SK-N-MC (cell line): Measurements from ENCODE around the gene COL5A2.

ENCODE experiments used
- DNase-seq: peaks from one replicate; pipeline ENCODE4 v3.0.0-alpha.2; 2011; ENCODE audit warnings: low read depth, low spot score
- H3K27ac ChIP-seq: fragments of 200-600 bp; sonication (generic); 2 replicates; pipeline ENCODE4 v1.5.1; 2016; ENCODE audit warnings: mixed run types
- H3K36me3 ChIP-seq: fragments of 200-600 bp; sonication (generic); 2 replicates; pipeline ENCODE4 v1.6.1; 2017; ENCODE audit warnings: antibody characterized with exemption, low read length, mixed read lengths; ENCODE audit not compliant: insufficient read depth
- H3K4me3 ChIP-seq: fragments of 200-600 bp; sonication (generic); 2 replicates; pipeline ENCODE4 v1.5.1; 2016
- H3K9ac ChIP-seq: fragments of 200-600 bp; sonication (generic); 2 replicates; pipeline ENCODE4 v1.8.0; 2017; ENCODE audit warnings: mixed run types, mixed read lengths; ENCODE audit not compliant: insufficient read length
- H3K9me3 ChIP-seq: fragments of 200-600 bp; sonication (generic); 2 replicates; pipeline ENCODE4 v1.6.1; 2017; ENCODE audit warnings: low read depth, mild to moderate bottlenecking, antibody characterized with exemption, low read length, moderate library complexity, mixed read lengths
- EZH2 ChIP-seq: fragments of 200-600 bp; sonication (generic); IDR thresholded peaks from one replicate; pipeline ENCODE4 v1.6.1; 2017; ENCODE audit warnings: antibody characterized with exemption
- FOXP2 ChIP-seq: optimal IDR thresholded peaks from 2 replicates; pipeline ENCODE3; 2011; ENCODE audit warnings: mild to moderate bottlenecking, moderate library complexity; ENCODE audit not compliant: insufficient read depth; ENCODE audit errors: extremely low read length, control extremely low read depth
- POLR2AphosphoS5 ChIP-seq: IDR thresholded peaks from 2 replicates; pipeline ENCODE4 v1.6.1; 2012; ENCODE audit warnings: mild to moderate bottlenecking, low read depth, low read length, borderline replicate concordance

The COL5A2 gene

GRCh38 chr2:189012351-189012750 is 167.2 kb downstream of the COL5A2 start:
- Histone ChIP-seq H3K36me3 (peaks cover 45% of the 10 kb centered on the region), H3K9ac (no peak overlapping the region), H3K9me3 (no peaks in the 10 kb centered on the region), H3K27ac (no peak overlapping the region), H3K4me3 (no peak overlapping the region)
- TF ChIP-seq POLR2AphosphoS5, result no peak
- TF ChIP-seq EZH2, result no peak
- no peak for TF ChIP-seq FOXP2
- DNase-seq, result no peak

DNA sequence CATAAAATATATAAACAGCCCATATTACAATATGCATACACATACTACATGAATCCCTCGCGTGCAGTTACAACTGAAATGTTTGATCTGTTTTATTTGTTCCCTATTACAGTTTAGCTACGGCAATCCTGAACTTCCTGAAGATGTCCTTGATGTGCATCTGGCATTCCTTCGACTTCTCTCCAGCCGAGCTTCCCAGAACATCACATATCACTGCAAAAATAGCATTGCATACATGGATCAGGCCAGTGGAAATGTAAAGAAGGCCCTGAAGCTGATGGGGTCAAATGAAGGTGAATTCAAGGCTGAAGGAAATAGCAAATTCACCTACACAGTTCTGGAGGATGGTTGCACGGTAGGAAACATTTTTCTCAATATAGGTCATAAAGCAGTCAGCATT is 169.0 kb downstream of the COL5A2 start:
- no peak for DNase-seq
- Histone ChIP-seq H3K27ac (no peak overlapping the region), H3K9me3 (no peaks in the 10 kb centered on the region), H3K4me3 (no peak overlapping the region), H3K36me3 (peaks cover 57% of the 10 kb centered on the region), H3K9ac (no peak overlapping the region)
- TF ChIP-seq FOXP2 (no peak), EZH2 (no peak)

- Histone ChIP-seq H3K4me3 (no peak overlapping the region), H3K27ac (no peak overlapping the region), H3K36me3 (peaks cover 74% of the 10 kb centered on the region), H3K9ac (no peak overlapping the region), H3K9me3 (no peaks in the 10 kb centered on the region)
- TF ChIP-seq FOXP2 (no peak), POLR2AphosphoS5 (no peak), EZH2 (no peak)
- no peak for DNase-seq
Observed at GRCh38 chr2:189008555-189009262, 170.9 kb downstream of the COL5A2 start.

DNA sequence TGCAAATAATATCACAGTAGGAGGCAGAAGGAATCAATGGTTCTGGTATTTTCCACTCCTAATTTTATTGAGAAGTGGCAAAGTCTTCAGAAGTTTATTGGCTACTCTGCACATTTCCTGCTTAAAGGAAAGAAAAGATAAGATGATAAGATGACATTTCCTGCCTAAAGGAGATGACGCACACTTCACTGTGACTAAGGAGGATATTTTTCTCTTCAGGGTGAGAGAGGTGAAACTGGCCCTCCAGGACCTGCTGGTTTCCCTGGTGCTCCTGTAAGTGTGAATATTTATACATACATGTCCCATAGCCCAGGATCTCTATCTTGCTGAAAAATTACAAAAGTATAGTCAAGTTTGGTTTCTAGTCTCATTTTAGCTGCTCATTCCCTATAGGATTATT is 177.5 kb downstream of the COL5A2 start:
- Histone ChIP-seq H3K9me3 (no peaks in the 10 kb centered on the region), H3K9ac (no peak overlapping the region), H3K36me3 (peaks cover 87% of the 10 kb centered on the region), H3K27ac (no peak overlapping the region; the same call in 1 of the 2 replicates), H3K4me3 (no peak overlapping the region)
- no peak for TF ChIP-seq POLR2AphosphoS5
- DNase-seq, result no peak

GRCh38 chr2:189000221-189000620 is 179.3 kb downstream of the COL5A2 start:
- Histone ChIP-seq H3K9ac (no peak overlapping the region), H3K36me3 (peaks cover 89% of the 10 kb centered on the region), H3K4me3 (no peak overlapping the region), H3K9me3 (no peaks in the 10 kb centered on the region), H3K27ac (no peak overlapping the region)
- TF ChIP-seq EZH2 (no peak), POLR2AphosphoS5 (no peak), FOXP2 (no peak)
- DNase-seq, result no peak

DNA sequence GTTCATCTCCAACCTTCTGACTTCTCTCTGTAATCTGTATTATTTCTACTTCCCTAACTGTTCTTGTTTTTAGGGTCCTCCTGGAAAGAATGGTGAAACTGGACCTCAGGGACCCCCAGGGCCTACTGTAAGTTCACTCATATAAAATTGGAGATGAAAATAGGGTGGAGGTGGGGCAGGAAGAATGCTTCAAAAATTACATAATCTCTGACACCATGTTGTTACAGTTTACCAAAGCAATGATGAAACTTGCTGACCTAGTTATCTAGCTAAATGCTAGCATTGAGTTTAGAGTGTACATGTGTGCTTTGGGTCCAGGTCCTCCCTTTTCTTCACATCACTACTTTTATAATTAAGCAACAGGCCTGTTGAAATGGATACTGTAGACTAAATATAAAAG is 182.3 kb downstream of the COL5A2 start:
- Histone ChIP-seq H3K9me3 (no peaks in the 10 kb centered on the region), H3K4me3 (no peak overlapping the region), H3K27ac (no peak overlapping the region), H3K9ac (no peak overlapping the region), H3K36me3 (peaks cover 89% of the 10 kb centered on the region)
- TF ChIP-seq POLR2AphosphoS5 (no peak), FOXP2 (no peak)
- no peak for DNase-seq

DNA sequence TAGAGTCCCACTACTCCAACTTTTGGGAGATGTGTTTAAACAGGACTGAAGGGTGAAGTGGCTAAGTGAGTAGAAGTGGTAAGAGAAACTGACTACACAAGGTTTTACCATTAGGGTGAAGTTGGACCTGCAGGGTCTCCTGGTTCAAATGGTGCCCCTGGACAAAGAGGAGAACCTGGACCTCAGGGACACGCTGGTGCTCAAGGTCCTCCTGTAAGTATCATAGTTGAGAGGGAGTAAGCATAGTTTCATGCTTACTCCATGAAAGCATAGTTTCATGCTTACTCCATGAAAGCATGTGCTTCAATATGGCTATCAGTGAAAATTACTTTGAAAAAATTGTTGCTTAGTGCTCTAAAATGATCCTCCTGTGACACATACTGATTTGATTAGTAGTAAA is 186.3 kb downstream of the COL5A2 start:
- peaks cover 87% of the 10 kb centered on the region for H3K36me3 ChIP-seq
- no peak for DNase-seq

GRCh38 chr2:188986839-188987238 is 192.7 kb downstream of the COL5A2 start:
- no peak overlapping the region for H3K4me3 ChIP-seq
- no peak for DNase-seq
- no peak overlapping the region for H3K9ac ChIP-seq
- H3K27ac ChIP-seq, result no peak overlapping the region
- TF ChIP-seq FOXP2, result no peak
- TF ChIP-seq EZH2, result no peak
- no peaks in the 10 kb centered on the region for H3K9me3 ChIP-seq
- H3K36me3 ChIP-seq, result peaks cover 63% of the 10 kb centered on the region

More for the DNA sequence above, 186.3 kb downstream of the COL5A2 start:
- H3K4me3 ChIP-seq, result no peak overlapping the region
- TF ChIP-seq POLR2AphosphoS5 (no peak), FOXP2 (no peak), EZH2 (no peak)
- H3K9me3 ChIP-seq, result no peaks in the 10 kb centered on the region
- H3K9ac ChIP-seq, result no peak overlapping the region
- no peak overlapping the region for H3K27ac ChIP-seq

- H3K4me3 ChIP-seq, result no peak overlapping the region
- H3K9ac ChIP-seq, result no peak overlapping the region
- no peak for DNase-seq
- no peak for TF ChIP-seq FOXP2
- TF ChIP-seq POLR2AphosphoS5, result no peak
- TF ChIP-seq EZH2, result no peak
- H3K36me3 ChIP-seq, result peaks cover 44% of the 10 kb centered on the region
- H3K9me3 ChIP-seq, result no peaks in the 10 kb centered on the region
- 0 out of 2 replicates have a peak overlapping the region, but pooled peaks have one; percentile 14 for H3K27ac ChIP-seq
Observed at GRCh38 chr2:188984680-188985079, 194.9 kb downstream of the COL5A2 start.

DNA sequence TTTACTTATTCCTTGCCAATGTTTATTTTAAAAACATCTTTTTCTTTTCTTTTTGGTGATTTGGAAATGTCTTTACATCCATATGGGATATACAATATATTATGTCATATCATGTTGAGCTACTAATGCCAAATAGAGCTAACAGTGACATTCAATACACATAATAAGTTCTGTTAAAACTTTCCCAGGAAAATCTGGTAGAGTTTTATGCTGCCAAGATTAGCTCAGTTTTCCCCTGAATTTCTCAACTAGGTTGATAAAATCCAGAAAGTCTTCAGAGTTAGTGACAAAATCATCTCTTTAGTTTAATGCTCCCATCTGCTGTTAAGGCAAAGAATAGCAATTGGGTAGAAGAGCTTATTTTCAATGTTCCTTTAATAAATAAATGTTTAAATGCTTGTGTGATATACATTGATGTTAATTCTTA is 195.5 kb downstream of the COL5A2 start:
- no peak for TF ChIP-seq EZH2
- TF ChIP-seq POLR2AphosphoS5, result no peak
- peaks cover 38% of the 10 kb centered on the region for H3K36me3 ChIP-seq
- DNase-seq, result no peak
- H3K4me3 ChIP-seq, result no peak overlapping the region
- no peaks in the 10 kb centered on the region for H3K9me3 ChIP-seq
- peak overlapping the region; percentile 2 for H3K9ac ChIP-seq
- peak overlapping the region; percentile 69 for H3K27ac ChIP-seq
